UCSD-AML1 (cell line): Measurements from ENCODE around the gene PCARE.

Source experiments
- DNase-seq: peaks from one replicate; lab custom pipeline; 2025; ENCODE audit not compliant: unreplicated experiment; lab: John Stamatoyannopoulos, UW

Gene PCARE

GRCh38 chr2:29063646-29064345 lies 10.5 kb downstream of the PCARE start:
- DNase-seq, result no peak

DNA sequence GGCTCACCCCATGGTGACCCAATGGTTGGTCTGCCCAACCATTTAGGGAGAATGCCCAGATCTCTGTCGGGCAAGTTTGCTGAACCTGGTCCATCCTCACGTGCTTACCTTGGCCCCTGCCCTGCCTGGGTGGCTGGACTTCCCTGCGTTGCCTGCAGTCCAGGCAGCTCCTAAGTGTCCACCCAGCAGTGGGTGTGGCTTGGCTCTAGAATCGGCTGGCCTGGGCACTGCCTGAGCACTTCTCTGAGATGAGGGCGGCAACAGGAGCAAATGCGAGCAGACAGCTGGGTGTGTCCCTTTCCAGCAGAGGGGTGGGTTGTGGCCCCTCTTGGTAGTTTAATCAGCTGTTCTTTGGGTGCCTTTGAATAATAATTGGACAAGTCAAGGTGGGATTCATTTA lies 11.3 kb downstream of the PCARE start:
- DNase-seq, result no peak

GRCh38 chr2:29062371-29062770 lies 12.0 kb downstream of the PCARE start:
- DNase-seq, result no peak

- DNase-seq, result no peak
Observed at GRCh38 chr2:29061616-29062015, 12.7 kb downstream of the PCARE start.

- DNase-seq, result no peak
Observed at GRCh38 chr2:29061176-29061575, 13.1 kb downstream of the PCARE start.

DNA sequence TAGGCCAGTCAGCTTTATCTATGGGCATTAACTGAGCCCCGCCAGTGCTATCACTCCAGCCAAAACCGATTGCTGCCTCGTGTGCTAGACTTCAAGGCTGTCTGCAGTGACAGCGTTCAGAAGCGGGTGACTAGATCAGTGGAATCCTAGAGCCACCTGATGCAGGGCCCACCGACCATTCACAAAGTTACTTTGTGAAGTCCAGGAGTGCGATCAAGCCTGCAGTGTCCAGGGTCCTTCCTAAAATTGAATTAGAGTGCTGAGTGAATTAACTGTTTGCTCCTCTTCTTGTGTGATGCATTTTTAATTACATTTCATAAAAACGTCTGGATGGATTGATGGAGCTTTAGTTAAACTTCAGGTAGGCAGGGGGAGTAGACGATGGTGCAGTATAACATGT lies 13.9 kb downstream of the PCARE start:
- no peak for DNase-seq

GRCh38 chr2:29059624-29060023 lies 14.7 kb downstream of the PCARE start:
- no peak for DNase-seq

DNA sequence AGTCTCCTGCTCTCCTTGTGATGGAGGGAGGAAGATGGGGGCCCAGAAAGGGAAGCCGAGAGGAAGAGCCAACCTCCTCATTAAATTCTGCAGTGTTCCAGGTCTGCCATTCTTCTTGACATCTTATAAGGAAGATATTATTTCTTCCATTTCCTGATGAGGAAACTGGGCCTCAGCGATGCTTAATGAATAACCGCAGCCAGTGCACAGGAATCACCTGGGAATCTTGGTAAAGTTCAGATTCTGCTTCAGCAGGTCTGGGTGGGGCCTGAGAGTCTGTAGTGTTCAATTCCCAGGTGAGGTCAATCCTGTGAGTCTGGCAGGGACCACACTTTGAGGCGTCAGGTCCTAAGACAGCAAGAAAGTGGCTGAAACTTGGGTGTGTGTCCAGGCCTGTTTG lies 17.3 kb downstream of the PCARE start:
- DNase-seq, result no peak

DNA sequence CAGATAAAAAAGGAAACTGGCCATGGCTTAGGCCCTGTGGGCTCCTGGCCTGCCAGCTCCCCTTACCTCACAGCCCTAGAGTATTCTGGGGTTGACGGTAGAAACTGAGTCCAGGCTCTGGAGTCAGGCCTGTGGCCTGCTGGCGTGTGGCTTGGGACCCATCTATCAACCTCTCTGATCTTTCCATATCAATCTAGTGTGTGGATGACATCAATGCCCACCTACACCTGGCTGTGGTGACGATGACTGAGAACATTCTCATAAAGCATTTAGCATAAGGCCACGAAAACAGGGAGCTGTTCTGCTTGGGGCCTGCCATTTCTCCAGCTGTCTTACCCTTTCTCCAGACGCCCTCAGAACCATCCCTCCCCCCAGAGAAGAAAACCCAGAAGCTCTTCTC lies 17.9 kb downstream of the PCARE start:
- no peak for DNase-seq

- DNase-seq, result no peak
Observed at GRCh38 chr2:29055601-29056000, 18.7 kb downstream of the PCARE start.

DNA sequence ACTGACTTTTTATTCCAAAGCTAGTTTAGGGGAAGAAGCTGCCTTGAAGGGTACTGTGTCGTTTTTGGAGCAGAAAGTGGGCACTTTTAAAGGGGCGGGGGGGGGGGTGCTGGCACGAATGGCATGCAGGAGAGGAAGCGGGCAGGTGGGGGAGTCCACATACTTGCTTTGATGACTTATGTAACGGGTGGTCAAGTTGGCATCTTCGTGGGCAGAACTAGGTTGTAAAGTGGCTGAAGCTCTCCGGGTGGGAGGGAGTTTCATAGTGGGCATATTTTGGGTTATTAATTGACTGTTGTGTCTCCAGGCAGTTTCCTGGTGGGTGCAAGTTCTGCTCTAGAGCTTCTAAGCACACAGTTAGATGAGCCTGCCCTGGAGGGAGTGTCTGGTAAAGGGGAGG lies 19.9 kb downstream of the PCARE start:
- DNase-seq, result no peak

DNA sequence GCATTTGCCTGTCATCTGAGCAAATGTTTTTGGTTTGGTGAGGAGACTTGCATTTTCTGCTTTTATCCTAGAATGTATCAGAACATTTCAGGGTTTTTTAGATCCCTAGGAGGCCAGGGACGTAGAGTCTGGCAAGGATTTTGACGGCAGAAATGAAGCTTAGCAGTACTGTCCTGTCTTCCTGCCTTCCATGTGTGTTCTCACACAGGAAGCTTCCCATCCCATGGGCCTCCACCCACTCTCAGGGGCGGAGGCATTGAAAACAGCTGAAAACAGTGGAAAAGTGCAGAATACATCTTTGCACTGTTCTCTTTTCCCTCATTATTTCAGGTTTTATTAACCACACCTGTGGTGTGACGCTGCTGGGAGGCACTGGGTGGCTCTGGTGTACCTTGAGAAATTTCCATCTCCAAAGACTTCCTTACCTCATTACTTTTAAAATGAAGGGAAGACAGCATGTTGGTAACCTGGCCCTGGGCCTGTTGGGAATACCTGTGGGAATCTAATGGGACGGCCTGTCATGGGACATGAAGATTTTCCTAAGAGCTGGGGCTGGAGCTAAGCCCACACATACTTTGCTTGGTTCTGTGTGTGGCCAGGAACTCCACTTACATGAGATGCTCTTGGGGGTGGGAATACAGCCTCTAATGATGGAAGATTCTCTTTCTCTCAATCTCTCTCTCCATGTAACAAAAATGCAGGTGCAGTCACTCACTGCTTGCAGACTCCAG lies 20.5 kb downstream of the PCARE start:
- DNase-seq, result no peak

DNA sequence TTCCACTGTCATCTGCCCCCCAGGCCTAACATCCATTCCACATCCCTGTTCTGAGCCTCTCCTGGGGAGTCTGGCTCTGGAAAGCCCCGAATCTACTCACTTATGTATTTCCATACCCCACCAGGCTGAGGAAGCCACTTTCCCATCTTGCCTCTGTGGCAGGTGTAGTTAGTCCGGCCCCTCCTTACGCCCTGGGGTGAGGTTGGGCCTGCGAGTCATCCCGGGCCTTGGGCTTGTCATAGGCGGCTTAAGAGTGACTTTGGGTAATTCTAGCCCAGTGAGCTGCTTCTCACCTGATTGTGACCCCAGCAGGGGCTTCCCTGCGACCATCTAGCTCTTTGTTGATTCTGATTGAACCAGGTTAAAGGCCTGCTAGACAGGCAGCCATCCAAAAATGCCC lies 21.1 kb downstream of the PCARE start:
- no peak for DNase-seq

GRCh38 chr2:29052807-29053206 lies 21.5 kb downstream of the PCARE start:
- DNase-seq, result no peak

DNA sequence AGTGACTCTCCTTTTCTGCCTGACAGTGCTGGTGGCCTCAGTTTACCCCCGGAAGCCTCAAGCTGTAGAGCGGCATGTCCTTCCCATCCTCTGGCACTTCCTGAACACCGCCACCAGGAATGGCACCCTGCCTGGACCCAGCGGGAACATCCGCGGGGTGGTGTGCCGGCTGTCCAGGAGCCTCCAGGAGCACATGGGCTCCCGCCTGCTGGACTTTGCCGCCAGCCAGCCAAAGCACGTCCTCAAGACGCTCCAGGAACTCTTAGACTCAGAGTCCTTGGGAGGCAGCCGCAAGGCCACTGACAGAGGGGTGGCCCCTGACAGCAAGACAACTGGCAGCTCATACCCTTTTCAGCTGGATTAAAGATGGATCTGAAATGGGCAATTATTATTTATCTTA lies 22.6 kb downstream of the PCARE start:
- no peak for DNase-seq

DNA sequence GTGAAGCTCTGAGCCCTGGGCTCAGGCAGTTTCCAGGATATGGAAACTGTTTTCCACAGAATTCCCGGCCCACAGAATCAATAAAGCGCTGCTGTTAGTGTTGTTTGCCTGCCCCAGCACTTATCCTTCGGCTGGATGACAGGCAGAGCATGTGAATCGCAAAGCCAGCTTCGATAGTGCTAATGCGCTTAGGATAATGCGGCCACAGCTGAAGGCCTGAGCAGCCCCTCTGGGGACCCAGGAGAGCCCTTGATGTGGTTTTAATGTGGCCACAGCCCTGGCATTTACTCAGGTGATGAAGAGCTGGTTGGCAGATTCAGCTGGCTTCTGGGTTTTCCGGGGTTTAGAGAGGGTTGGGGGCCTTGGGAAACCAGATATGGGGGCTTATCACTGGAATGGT lies 23.7 kb downstream of the PCARE start:
- no peak for DNase-seq

DNA sequence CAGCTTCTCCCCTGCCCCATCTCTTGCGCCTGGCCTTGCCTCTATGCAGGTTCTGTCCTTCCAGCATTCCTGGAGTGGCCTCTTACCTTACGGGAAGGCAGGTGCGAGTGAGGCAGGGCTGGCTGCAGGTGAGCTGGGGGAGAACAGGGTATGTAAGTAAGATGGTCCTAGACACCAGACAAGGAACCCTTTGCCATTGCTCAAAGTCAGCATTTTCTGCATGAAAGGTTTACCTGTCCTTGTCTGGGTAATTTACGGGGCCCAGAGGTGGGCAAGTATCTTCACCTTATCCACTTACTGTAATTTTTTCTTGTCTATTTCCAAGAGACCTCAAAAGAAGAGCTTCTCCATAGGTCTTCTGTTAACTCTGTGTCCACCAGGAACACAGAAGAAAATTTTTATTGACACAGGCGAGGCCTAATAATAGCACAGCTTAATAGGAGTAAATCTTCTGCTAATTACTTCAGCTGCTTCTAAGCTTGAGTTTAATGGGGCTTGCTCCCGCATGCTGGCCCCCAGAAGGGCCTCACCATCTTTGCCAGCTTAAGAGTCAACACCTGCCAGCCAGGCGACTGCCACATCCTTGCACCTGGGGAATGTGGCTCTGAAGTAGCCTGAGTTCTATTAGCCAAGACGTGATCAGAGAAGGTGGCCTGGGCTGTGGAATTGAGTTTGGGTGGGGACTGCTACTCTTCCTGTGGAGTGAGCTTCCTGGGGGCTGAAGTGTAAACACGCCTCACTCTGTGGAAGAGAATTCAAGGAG lies 27.1 kb downstream of the PCARE start:
- DNase-seq, result no peak

GRCh38 chr2:29046321-29046720 lies 28.0 kb downstream of the PCARE start:
- DNase-seq, result no peak

DNA sequence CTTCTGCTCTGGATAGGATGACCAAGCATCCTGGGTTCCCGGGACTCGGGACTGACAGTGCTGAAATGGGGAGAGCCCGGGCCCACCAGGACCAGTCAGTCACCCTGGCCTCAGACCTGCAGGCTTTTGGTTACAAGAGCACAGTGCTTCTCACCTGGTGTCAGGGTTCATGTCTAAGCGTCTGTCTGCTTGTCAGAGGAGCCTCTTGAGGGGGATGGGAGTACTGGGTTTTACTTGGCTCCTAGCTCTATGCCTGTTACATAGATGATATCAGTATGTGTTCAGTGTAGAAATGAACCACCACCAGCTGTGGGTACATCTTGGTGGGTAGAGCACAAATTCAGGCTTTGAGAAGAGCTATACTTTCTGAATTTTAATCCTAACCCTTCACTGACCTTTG lies 29.9 kb downstream of the PCARE start:
- DNase-seq, result no peak

GRCh38 chr2:29042561-29043075 lies 31.7 kb downstream of the PCARE start:
- DNase-seq, result no peak

DNA sequence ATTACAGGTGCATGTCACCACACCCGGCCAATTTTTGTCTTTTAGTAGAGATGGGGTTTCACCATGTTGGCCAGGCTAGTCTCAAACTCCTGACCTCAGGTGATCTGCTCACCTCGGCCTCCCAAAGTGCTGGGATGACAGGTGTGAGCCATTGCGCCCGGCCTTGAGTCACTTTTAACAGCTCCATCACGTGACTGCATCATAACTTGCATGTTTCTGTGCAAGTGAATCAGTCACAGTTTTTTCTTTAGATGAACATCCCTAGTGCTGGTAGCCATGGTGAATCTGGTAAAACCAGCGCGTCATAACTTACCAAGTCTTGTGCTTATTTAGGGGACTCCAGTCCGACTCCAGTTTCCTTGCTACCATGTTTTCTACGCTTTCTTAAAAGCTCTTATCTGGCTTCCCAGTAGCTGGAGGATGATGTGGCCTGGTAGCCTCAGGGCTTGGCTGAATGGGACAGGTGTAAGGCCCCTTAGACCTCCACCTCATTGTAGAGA lies 33.1 kb downstream of the PCARE start:
- no peak for DNase-seq

DNA sequence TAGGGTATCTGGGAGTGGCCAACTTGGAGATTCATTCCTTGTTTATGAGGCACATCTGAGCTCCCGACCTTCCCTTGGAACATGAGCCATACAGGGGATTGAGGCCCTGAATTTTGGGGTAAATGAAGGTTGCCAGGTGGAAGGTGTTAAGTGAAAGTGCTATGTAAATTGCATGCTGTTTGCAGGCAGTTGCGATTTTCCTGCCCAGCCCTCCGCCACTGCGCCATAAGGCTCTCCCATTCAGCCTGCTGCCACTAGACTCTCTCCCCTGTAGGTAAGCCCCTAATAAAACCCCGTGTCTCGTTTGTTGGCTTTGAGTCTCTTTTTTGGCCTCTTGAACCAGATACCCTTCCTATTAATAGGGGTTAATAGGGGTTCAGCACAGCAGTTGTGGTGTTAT lies 33.8 kb downstream of the PCARE start:
- no peak for DNase-seq
